ENCODE measurements around the gene TPSD1.

DNA sequence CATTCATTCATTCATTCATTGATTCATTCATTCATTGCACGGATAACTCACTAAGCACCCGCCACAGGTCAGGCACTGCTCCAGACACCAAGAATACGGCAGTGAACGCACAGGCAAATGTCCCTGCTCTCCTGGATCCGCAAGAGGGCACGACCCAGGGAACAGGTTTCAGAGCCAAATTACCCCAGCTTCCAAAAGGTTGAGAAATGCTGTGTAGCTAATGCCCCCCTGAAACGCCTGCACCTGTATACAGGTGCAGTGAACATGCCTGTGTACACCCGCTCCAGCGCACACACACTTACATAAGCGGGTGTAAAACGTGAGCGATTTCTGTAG, 44.0 kb downstream of the TPSD1 start:
- TF ChIP-seq, protein P1, sequence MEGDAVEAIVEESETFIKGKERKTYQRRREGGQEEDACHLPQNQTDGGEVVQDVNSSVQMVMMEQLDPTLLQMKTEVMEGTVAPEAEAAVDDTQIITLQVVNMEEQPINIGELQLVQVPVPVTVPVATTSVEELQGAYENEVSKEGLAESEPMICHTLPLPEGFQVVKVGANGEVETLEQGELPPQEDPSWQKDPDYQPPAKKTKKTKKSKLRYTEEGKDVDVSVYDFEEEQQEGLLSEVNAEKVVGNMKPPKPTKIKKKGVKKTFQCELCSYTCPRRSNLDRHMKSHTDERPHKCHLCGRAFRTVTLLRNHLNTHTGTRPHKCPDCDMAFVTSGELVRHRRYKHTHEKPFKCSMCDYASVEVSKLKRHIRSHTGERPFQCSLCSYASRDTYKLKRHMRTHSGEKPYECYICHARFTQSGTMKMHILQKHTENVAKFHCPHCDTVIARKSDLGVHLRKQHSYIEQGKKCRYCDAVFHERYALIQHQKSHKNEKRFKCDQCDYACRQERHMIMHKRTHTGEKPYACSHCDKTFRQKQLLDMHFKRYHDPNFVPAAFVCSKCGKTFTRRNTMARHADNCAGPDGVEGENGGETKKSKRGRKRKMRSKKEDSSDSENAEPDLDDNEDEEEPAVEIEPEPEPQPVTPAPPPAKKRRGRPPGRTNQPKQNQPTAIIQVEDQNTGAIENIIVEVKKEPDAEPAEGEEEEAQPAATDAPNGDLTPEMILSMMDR (IDR thresholded peaks at IDR 0.05) = no peak
- TF ChIP-seq POLR2A (IDR thresholded peaks at IDR 0.05) = no peak
